GM12878 (cell line): Measurements from ENCODE around the gene EFNA2. TPM values are rescaled to one million over a fixed set of nuclear protein-coding genes. Genes with fewer than 3 reads are reported as not detected.

Experiments
- ATAC-seq: fragments of 200-7000 bp; cut with Tn5 transposase; 3 replicates; pipeline ENCODE4 v1.9.1; 2020; ENCODE audit warnings: mild to moderate bottlenecking, moderate library complexity
- BruUV-seq: library from RNA; stranded (reverse); fragments of 400-500 nt; replicated peaks from 2 replicates; lab custom pipeline; 2021; lab: Mats Ljungman, UMichigan
- CTCF ChIA-PET: fragments of 300-600 bp; sonication (Branson Sonifier 250); formaldehyde crosslinking; extraction: SDS; loops from one replicate; lab custom pipeline; 2021; ENCODE audit warnings: inconsistent platforms; lab: Yijun Ruan, JAX
- POLR2A ChIA-PET: fragments of 350-600 bp; formaldehyde crosslinking; extraction: SDS; loops from one replicate; lab custom pipeline; 2021; ENCODE audit warnings: inconsistent platforms; lab: Charles Lee
- RAD21 ChIA-PET: fragments of 300-600 bp; sonication (Branson Sonifier 250); formaldehyde crosslinking; loops from one replicate; lab custom pipeline; 2023; ENCODE audit warnings: antibody characterized with exemption; ENCODE audit not compliant: unreplicated experiment; lab: Charles Lee
- SMC1A ChIA-PET: fragments of 300-600 bp; sonication (Branson Sonifier 250); formaldehyde crosslinking; loops from one replicate; lab custom pipeline; 2023; ENCODE audit not compliant: unreplicated experiment, uncharacterized antibody; lab: Charles Lee
- DNase-seq: peaks from one replicate; pipeline ENCODE4 v3.0.0-alpha.2; 2011; ENCODE audit warnings: low read depth, low spot score
- FAIRE-seq: peaks from 3 replicates; lab custom pipeline; 2011; peaks lifted over from hg19 to GRCh38; lab: Jason Lieb, UNC
- H2AFZ ChIP-seq: 2 replicates; pipeline ENCODE4 v1.6.0; 2011; ENCODE audit warnings: low read depth, low read length, control low read depth; ENCODE audit not compliant: control insufficient read depth
- H3K27ac ChIP-seq: 2 replicates; pipeline ENCODE4 v1.5.1; 2011; ENCODE audit warnings: control low read depth; ENCODE audit not compliant: control insufficient read depth, insufficient read depth
- H3K27me3 ChIP-seq, 2 experiments: replicated peaks in 1 of 2; 2 replicates each; pipeline versions ENCODE4 v1.6.0 to v1.6.1; 2011; ENCODE audit warnings: low read length in 1 of 2; ENCODE audit not compliant: control insufficient read depth in 2 of 2, insufficient read depth in 2 of 2
- H3K36me3 ChIP-seq, 2 experiments: 2 replicates each; pipeline ENCODE4 v1.5.1; 2011; ENCODE audit warnings: low read length in 1 of 2; ENCODE audit not compliant: control insufficient read depth in 2 of 2, insufficient read depth in 2 of 2
- H3K4me1 ChIP-seq: 2 replicates; pipeline ENCODE4 v1.6.1; 2011; ENCODE audit warnings: mild to moderate bottlenecking, low read length, moderate library complexity, mixed read lengths; ENCODE audit not compliant: control insufficient read depth, insufficient read depth
- H3K4me2 ChIP-seq: 2 replicates; pipeline ENCODE4 v1.6.0; 2011; ENCODE audit warnings: control low read depth; ENCODE audit not compliant: control insufficient read depth, insufficient read depth
- H3K4me3 ChIP-seq: fragments of 200-600 bp; sonication (generic); 2 replicates; pipeline ENCODE4 v1.5.1; 2016
- H3K79me2 ChIP-seq: 2 replicates; pipeline ENCODE4 v1.6.0; 2011; ENCODE audit warnings: low read length; ENCODE audit not compliant: control insufficient read depth, insufficient read depth
- H3K9ac ChIP-seq: 2 replicates; pipeline ENCODE4 v1.8.0; 2011; ENCODE audit warnings: low read length, control low read depth, mixed read lengths; ENCODE audit not compliant: control insufficient read depth, insufficient read depth
- H3K9me3 ChIP-seq: replicated peaks from 3 replicates; pipeline ENCODE4 v1.5.1; 2011; ENCODE audit warnings: mild to moderate bottlenecking, low read length; ENCODE audit not compliant: control insufficient read depth, insufficient read depth
- H4K20me1 ChIP-seq: 2 replicates; pipeline ENCODE4 v1.6.0; 2011; ENCODE audit not compliant: control insufficient read depth, insufficient read depth
- BHLHE40 ChIP-seq, 2 experiments: fragments of 450-650 bp in 1 of 2; IDR thresholded peaks; 2 replicates each; pipeline ENCODE4 v1.6.1; 2011 to 2017; ENCODE audit warnings: low read depth in 2 of 2, borderline replicate concordance in 1 of 2, improper control_type of control experiment in 1 of 2, low read length in 1 of 2, mild to moderate bottlenecking in 1 of 2
- CBFB ChIP-seq: IDR thresholded peaks from 2 replicates; pipeline ENCODE4 v1.6.1; 2016; ENCODE audit warnings: antibody characterized with exemption, low read depth
- E2F8 ChIP-seq: fragments of 450-650 bp; IDR thresholded peaks from 2 replicates; pipeline ENCODE4 v1.6.1; 2018; ENCODE audit warnings: mild to moderate bottlenecking, low read depth, moderate library complexity; ENCODE audit not compliant: partially characterized antibody
- IKZF1 ChIP-seq: fragments of 450-650 bp; conservative IDR thresholded peaks from 2 replicates; pipeline ENCODE4 v1.6.1; 2017; ENCODE audit warnings: antibody characterized with exemption, mild to moderate bottlenecking
- IKZF2 ChIP-seq, 2 experiments: fragments of 450-650 bp; IDR thresholded peaks; 2 replicates each; pipeline ENCODE4 v1.6.1; 2017; ENCODE audit warnings: mild to moderate bottlenecking in 2 of 2, moderate library complexity in 2 of 2
- LARP7 ChIP-seq: fragments of 450-650 bp; IDR thresholded peaks from 2 replicates; pipeline ENCODE4 v1.6.1; 2017; ENCODE audit warnings: mild to moderate bottlenecking
- MEF2B ChIP-seq: fragments of 450-650 bp; IDR thresholded peaks from 2 replicates; pipeline ENCODE4 v1.6.1; 2018; ENCODE audit warnings: mild to moderate bottlenecking, moderate library complexity; ENCODE audit not compliant: partially characterized antibody, poor library complexity, severe bottlenecking
- NRF1 ChIP-seq: conservative IDR thresholded peaks from 2 replicates; pipeline ENCODE4 v1.6.1; 2011; ENCODE audit warnings: mild to moderate bottlenecking, low read depth, low read length, improper control_type of control experiment
- PKNOX1 ChIP-seq: fragments of 450-650 bp; IDR thresholded peaks from 2 replicates; pipeline ENCODE4 v1.6.1; 2016; ENCODE audit warnings: mild to moderate bottlenecking
- POLR2AphosphoS2 ChIP-seq: IDR thresholded peaks from 2 replicates; pipeline ENCODE4 v1.6.1; 2011; ENCODE audit warnings: low read depth, mild to moderate bottlenecking, low read length, improper control_type of control experiment, moderate library complexity
- POLR2AphosphoS5 ChIP-seq: IDR thresholded peaks from 2 replicates; pipeline ENCODE4 v1.6.1; 2011; ENCODE audit warnings: mild to moderate bottlenecking, low read length, inconsistent platforms
- SMAD5 ChIP-seq: IDR thresholded peaks from 2 replicates; pipeline ENCODE4 v1.6.1; 2016; ENCODE audit warnings: antibody characterized with exemption, low read depth
- SPI1 ChIP-seq: IDR thresholded peaks from 2 replicates; pipeline ENCODE4 v1.6.1; 2011; ENCODE audit warnings: low read depth, mild to moderate bottlenecking, low read length, moderate library complexity, borderline replicate concordance; ENCODE audit not compliant: insufficient read depth
- SREBF1 ChIP-seq: IDR thresholded peaks from 2 replicates; pipeline ENCODE4 v1.6.1; 2012; ENCODE audit warnings: mild to moderate bottlenecking, low read length
- SUPT20H ChIP-seq: IDR thresholded peaks from 2 replicates; pipeline ENCODE4 v1.6.1; 2011; ENCODE audit warnings: low read depth, mild to moderate bottlenecking, low read length, moderate library complexity, borderline replicate concordance; ENCODE audit not compliant: control insufficient read depth
- YY1 ChIP-seq: IDR thresholded peaks from 2 replicates; pipeline ENCODE4 v1.6.1; 2011; ENCODE audit warnings: low read depth, mild to moderate bottlenecking, low read length
- ZZZ3 ChIP-seq: IDR thresholded peaks from 2 replicates; pipeline ENCODE4 v1.6.1; 2011; ENCODE audit warnings: low read depth; ENCODE audit not compliant: control insufficient read depth, insufficient read length
- WGBS: methylation state at CpG from one replicate; pipeline ENCODE4 v1.1.6; 2016; ENCODE audit warnings: low lambda C conversion rate; ENCODE audit not compliant: insufficient replicate concordance, insufficient coverage; ENCODE audit errors: missing lambda C conversion rate; 5-methylcytosine and 5-hydroxymethylcytosine counted together
- in situ Hi-C: fragments of 300-500 bp; cut with MboI; formaldehyde crosslinking; loops from 9 replicates; pipeline ENCODE4 v1.14.3; 2018; ENCODE audit warnings: mixed read lengths
- intact Hi-C: fragments of 100-400 bp; cut with micrococcal nuclease; formaldehyde crosslinking; loops from one replicate; pipeline ENCODE4 v1.14.2; 2022; ENCODE audit not compliant: unreplicated experiment
- polyA plus RNA-seq, 11 experiments: library from polyadenylated mRNA; depleted of rRNA in 4 of 11; unstranded in 6 of 11; stranded (reverse) in 5 of 11; fragments of >200 nt; fragmentation: Nextera tagmentation in 4 of 11; fragmentation: Illumina TruSeq in 1 of 11; extraction: Ambion mirVana in 4 of 11; extraction: Trizol in 1 of 11; gene quantifications; 1 replicate in 1 of 11; 2 replicates in 10 of 11; pipeline versions ENCODE4 v1.2.1 to v1.2.3, GENCODE V29; 2011 to 2016; ENCODE audit warnings: inconsistent platforms in 2 of 11, missing spikeins in 2 of 11, low read depth in 1 of 11
- total RNA-seq, 4 experiments: library from RNA; depleted of rRNA in 3 of 4; stranded (reverse); fragments of >200 nt in 3 of 4; fragmentation: Illumina TruSeq in 1 of 4; extraction: Trizol in 1 of 4; gene quantifications; 2 replicates each; pipeline versions ENCODE4 v1.2.1 to v1.2.3, GENCODE V29; 2013 to 2021
- TF ChIP-seq, protein P1 (sequence below): fragments of 450-650 bp; IDR thresholded peaks from 2 replicates; pipeline ENCODE4 v1.6.1; 2017; ENCODE audit warnings: low read depth, mild to moderate bottlenecking, moderate library complexity

Gene EFNA2
- total and polyA plus RNA-seq, 10 of the 15 experiments (the other 5 are each of a cell fraction or from before 2014, with no cell fraction given) = not detected

DNA sequence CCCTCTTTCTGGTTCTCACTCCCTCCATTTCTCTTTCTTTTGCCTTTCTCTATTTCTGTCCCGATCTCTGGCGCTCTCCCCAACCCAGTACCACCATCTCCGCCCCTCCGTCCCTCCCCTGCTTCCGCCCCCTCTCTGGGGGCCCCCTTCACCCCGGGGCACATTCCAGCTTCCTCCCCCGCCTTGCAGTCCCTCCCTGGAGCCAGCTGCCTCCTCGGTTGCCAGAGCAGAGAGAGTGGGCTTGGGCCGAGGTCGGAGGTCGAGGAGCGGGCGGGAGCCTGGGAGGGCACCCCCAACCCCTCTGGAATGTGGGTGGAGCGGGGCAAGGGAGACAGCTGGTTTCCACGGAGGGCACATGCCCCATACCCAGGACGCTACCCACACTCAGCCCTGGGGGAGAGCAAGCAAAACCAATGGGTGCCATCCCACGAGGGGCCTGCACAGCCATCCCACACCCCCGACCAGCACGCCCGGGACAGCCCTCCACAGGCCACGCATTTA lies 23.0 kb upstream of the EFNA2 start:
- H2AFZ ChIP-seq = no peak overlapping the region
- 11% methylated on average over 15 of the region's 21 CpGs for WGBS
- POLR2A ChIA-PET = interaction anchor here (1.4 to 8.7 kb wide), 5 partner anchors 10 to 195 kb away, joined by 6 to 184 read pairs (median 11); partner anchors contain the start of genes ARHGAP45, ATP5F1D and FAM174C
- H3K9ac ChIP-seq = peak overlapping the region; percentile 77
- H3K27me3 ChIP-seq = no peaks in the 10 kb centered on the region
- H3K36me3 ChIP-seq = no peaks in the 10 kb centered on the region
- no peak for FAIRE-seq
- peak overlapping the region; percentile 91 for H3K27ac ChIP-seq
- H3K4me2 ChIP-seq = peak overlapping the region; percentile 97
- BruUV-seq = no TSS peak
- DNase-seq = no peak
- SMC1A ChIA-PET = interaction anchor here (1.1 to 1.8 kb wide), 2 partner anchors 10 to 19 kb away, joined by 5 to 6 read pairs; no protein-coding TSS in a partner anchor
- peak overlapping the region; percentile 92 for H3K4me3 ChIP-seq
- ATAC-seq = no peak
- H3K9me3 ChIP-seq = no peaks in the 10 kb centered on the region
- peaks cover 35% of the 10 kb centered on the region for H3K79me2 ChIP-seq
- intact Hi-C loops = no loop called here
- H4K20me1 ChIP-seq = no peaks in the 10 kb centered on the region
- RAD21 ChIA-PET = interaction anchor here (3.8 kb wide), 1 partner anchor 18 kb away, joined by 24 read pairs; no protein-coding TSS in a partner anchor
- CTCF ChIA-PET = interaction anchor here (1.5 to 7.2 kb wide), 3 partner anchors 9 to 20 kb away, joined by 11 to 363 read pairs (median 16); partner anchors contain the start of gene ATP5F1D
- in situ Hi-C loops = loop anchor here (10.0 kb wide), 1 partner anchor 822 kb away; no protein-coding TSS in a partner anchor
- H3K4me1 ChIP-seq = peaks cover 62% of the 10 kb centered on the region
- TF ChIP-seq POLR2AphosphoS5 = no peak
- no peak for TF ChIP-seq POLR2AphosphoS2
- TF ChIP-seq IKZF1 = no peak
- TF ChIP-seq, protein P1, sequence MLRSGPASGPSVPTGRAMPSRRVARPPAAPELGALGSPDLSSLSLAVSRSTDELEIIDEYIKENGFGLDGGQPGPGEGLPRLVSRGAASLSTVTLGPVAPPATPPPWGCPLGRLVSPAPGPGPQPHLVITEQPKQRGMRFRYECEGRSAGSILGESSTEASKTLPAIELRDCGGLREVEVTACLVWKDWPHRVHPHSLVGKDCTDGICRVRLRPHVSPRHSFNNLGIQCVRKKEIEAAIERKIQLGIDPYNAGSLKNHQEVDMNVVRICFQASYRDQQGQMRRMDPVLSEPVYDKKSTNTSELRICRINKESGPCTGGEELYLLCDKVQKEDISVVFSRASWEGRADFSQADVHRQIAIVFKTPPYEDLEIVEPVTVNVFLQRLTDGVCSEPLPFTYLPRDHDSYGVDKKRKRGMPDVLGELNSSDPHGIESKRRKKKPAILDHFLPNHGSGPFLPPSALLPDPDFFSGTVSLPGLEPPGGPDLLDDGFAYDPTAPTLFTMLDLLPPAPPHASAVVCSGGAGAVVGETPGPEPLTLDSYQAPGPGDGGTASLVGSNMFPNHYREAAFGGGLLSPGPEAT = no peak
- TF ChIP-seq BHLHE40 (IDR thresholded peaks at IDR 0.05; ENCODE audit: borderline replicate concordance in 1 of 2, low read depth in 2 of 2, low read length in 1 of 2) = 0 out of 4 replicates have a peak, but pooled peaks of 1 of the 2 experiments have one; percentile 1
- TF ChIP-seq IKZF2 (IDR thresholded peaks at IDR 0.05) = 0 out of 4 replicates have a peak, but pooled peaks of 1 of the 2 experiments have one; percentile 24
- TF ChIP-seq CBFB = no peak
- no peak for TF ChIP-seq SREBF1
- TF ChIP-seq SPI1 = no peak
- no peak for TF ChIP-seq YY1
- no peak for TF ChIP-seq LARP7
- no peak for TF ChIP-seq PKNOX1
- no peak for TF ChIP-seq ZZZ3
- TF ChIP-seq SMAD5 = no peak
- peak; percentile 16 for TF ChIP-seq MEF2B
- TF ChIP-seq NRF1 = no peak
- TF ChIP-seq E2F8 = no peak
- no peak for TF ChIP-seq SUPT20H
